Left cardiac atrium (tissue), 4 donors: ENCODE data around the gene IRX4. TPM values are rescaled to one million over a fixed set of nuclear protein-coding genes. Genes with fewer than 3 reads are reported as not detected.
A peak's percentile ranks its signal among the peaks of the same experiment; 100 is the strongest.

Experiments
- ATAC-seq, 2 donors: fragments of 200-7000 bp; cut with Tn5 transposase; one replicate each; pipeline ENCODE4 v1.9.1; 2020; ENCODE audit warnings: mild to moderate bottlenecking in 2 of 2, moderate library complexity in 2 of 2
- DNase-seq: peaks from one replicate; pipeline ENCODE4 v3.0.0-alpha.2; 2020
- intact Hi-C, 2 donors: fragments of 100-400 bp; cut with DNase I; formaldehyde crosslinking; loops; one replicate each; pipeline versions ENCODE4 v1.14.1 to v1.15.1; 2022 to 2023
- long read RNA-seq: library from polyadenylated mRNA; unstranded; transcript quantifications from one replicate; pipeline ENCODE4 v2.0.0, GENCODE V29; 2021
- total RNA-seq, 2 donors: library from RNA; stranded (reverse); fragmentation: NEBNext Ultra II Directional; extraction: Animal tissue kit (Norgen Biotek cat#: 25700); gene quantifications; one replicate each; pipeline ENCODE4 v1.2.1, GENCODE V29; 2021
- donor health status: DM: no; HTN: yes; CAD: no.
- donor health status: DM: no; HTN: yes; CAD: no; lungs with severe emphysema.
- donor health status: DM: yes; HTN: yes; CAD: no.
- donor health status: Dilated cardiomyopathy.

The IRX4 gene
- under 1 TPM; 0.18 to 0.50 TPM for total RNA-seq
- long read RNA-seq = 0 reads

GRCh38 chr5:1882337-1883119 lies at the start of gene IRX4:
TSS of gene IRX4 (minus strand) at chr5:1882925. CDS start at chr5:1882647, 278 bp downstream.
- peak; percentile 17 for DNase-seq
- intact Hi-C loops = no loop called here
- peak in 1 of 2 donors; percentile 74 for ATAC-seq

GRCh38 chr5:1931604-1932231 lies 49.0 kb upstream of the IRX4 start:
- intact Hi-C loops = no loop called here
- peak; percentile 39 for DNase-seq
- ATAC-seq = peak; percentile 75 to 93

- ATAC-seq (peak; percentile 85 to 91), DNase-seq (peak; percentile 41)
- intact Hi-C loops = no loop called here
Measured at GRCh38 chr5:1930880-1931603, 48.3 kb upstream of the IRX4 start.

- intact Hi-C loops = no loop called here
- ATAC-seq = peak; percentile 55 to 60
- no peak for DNase-seq
Measured at GRCh38 chr5:1930501-1930879, 47.8 kb upstream of the IRX4 start.

- no peak for DNase-seq
- intact Hi-C loops = no loop called here
- no peak for ATAC-seq
Measured at GRCh38 chr5:1929108-1929991, 46.6 kb upstream of the IRX4 start.

GRCh38 chr5:1926471-1927341 lies 44.0 kb upstream of the IRX4 start:
- DNase-seq = no peak

GRCh38 chr5:1926071-1926440 lies 43.3 kb upstream of the IRX4 start:
- no peak for ATAC-seq
- intact Hi-C loops = no loop called here
- no peak for DNase-seq

More at GRCh38 chr5:1926471-1927341, 44.0 kb upstream of the IRX4 start:
- ATAC-seq = no peak
- intact Hi-C loops = no loop called here

GRCh38 chr5:1925111-1926070 lies 42.7 kb upstream of the IRX4 start:
- no peak for ATAC-seq
- intact Hi-C loops = no loop called here
- DNase-seq = no peak

- ATAC-seq = no peak
- DNase-seq = no peak
- intact Hi-C loops = no loop called here
Measured at GRCh38 chr5:1923766-1924165, 41.0 kb upstream of the IRX4 start.

GRCh38 chr5:1923341-1923740 lies 40.6 kb upstream of the IRX4 start:
- ATAC-seq (no peak), DNase-seq (no peak)
- intact Hi-C loops = no loop called here

- no peak for DNase-seq
- no peak for ATAC-seq
- intact Hi-C loops = no loop called here
Measured at GRCh38 chr5:1921711-1922110, 39.0 kb upstream of the IRX4 start.

- ATAC-seq (no peak), DNase-seq (no peak)
- intact Hi-C loops = no loop called here
Measured at GRCh38 chr5:1919750-1920149, 37.0 kb upstream of the IRX4 start.

GRCh38 chr5:1919209-1919566 lies 36.5 kb upstream of the IRX4 start:
- DNase-seq = no peak
- intact Hi-C loops = no loop called here
- ATAC-seq = no peak

GRCh38 chr5:1918488-1919208 lies 35.9 kb upstream of the IRX4 start:
- intact Hi-C loops = no loop called here
- no peak for ATAC-seq
- DNase-seq = no peak

- no peak for ATAC-seq
- no peak for DNase-seq
- intact Hi-C loops = no loop called here
Measured at GRCh38 chr5:1917830-1918487, 35.2 kb upstream of the IRX4 start.
